Uterus (tissue), 4 donors: Measurements from ENCODE around the gene UCKL1. TPM values are rescaled to one million over a fixed set of nuclear protein-coding genes. Genes with fewer than 3 reads are reported as not detected.
"Not testable (repeated sequence)": the region's sequence is repeated elsewhere in the genome, so short reads cannot be mapped to it uniquely, and the experiment has no call there.

Experiments used
- DNase-seq, 2 donors: peaks; one replicate each; pipeline ENCODE4 v3.0.0-alpha.2; 2019 to 2020
- H3K27ac ChIP-seq, 2 donors: fragments of 200-600 bp; sonication (generic); 1 replicate in 1 of 2; 2 replicates in 1 of 2; pipeline ENCODE4 v1.5.1; 2016 to 2018
- H3K27me3 ChIP-seq, 2 donors: fragments of 200-600 bp; sonication (generic); one replicate each; pipeline ENCODE4 v1.5.1; 2018 to 2019; ENCODE audit warnings: control low read depth in 1 of 2
- H3K36me3 ChIP-seq, 2 donors: fragments of 200-600 bp; sonication (generic); one replicate each; pipeline ENCODE4 v1.5.1; 2019; ENCODE audit warnings: control low read depth in 1 of 2
- H3K4me1 ChIP-seq, 2 donors: fragments of 200-600 bp; sonication (generic); one replicate each; pipeline ENCODE4 v1.5.1; 2018 to 2019; ENCODE audit warnings: control low read depth in 1 of 2
- H3K4me3 ChIP-seq, 2 donors: fragments of 200-600 bp; sonication (generic); 1 replicate in 1 of 2; 2 replicates in 1 of 2; pipeline ENCODE4 v1.5.1; 2018 to 2019; ENCODE audit warnings: mild to moderate bottlenecking in 1 of 2
- H3K9me3 ChIP-seq, 2 donors: fragments of 200-600 bp; sonication (generic); one replicate each; pipeline ENCODE4 v1.5.1; 2019; ENCODE audit warnings: control low read depth in 1 of 2
- POLR2A ChIP-seq, 2 donors: fragments of 450-650 bp; IDR thresholded peaks; one replicate each; pipeline ENCODE4 v1.6.1; 2016; ENCODE audit warnings: antibody characterized with exemption in 2 of 2, mild to moderate bottlenecking in 1 of 2, moderate library complexity in 1 of 2
- intact Hi-C: fragments of 100-400 bp; cut with DNase I; formaldehyde crosslinking; loops from one replicate; pipeline ENCODE4 v1.15.1; 2023; ENCODE audit warnings: low total_unique reads
- total RNA-seq, 4 donors: library from RNA; depleted of rRNA in 3 of 4; stranded (reverse); fragments of >200 nt in 3 of 4; gene quantifications; one replicate each; pipeline versions ENCODE4 v1.1.0 to v1.2.4, GENCODE V29; 2014 to 2023
- TF ChIP-seq, protein P1 (sequence below), 4 experiments: fragments of 200-600 bp in 2 of 4; fragments of 450-650 bp in 2 of 4; sonication (generic) in 2 of 4; IDR thresholded peaks; one replicate each; pipeline ENCODE4 v1.5.1; 2016 to 2019; ENCODE audit warnings: antibody characterized with exemption in 4 of 4, mild to moderate bottlenecking in 2 of 4, moderate library complexity in 1 of 4
- donor health status: DM: yes; HTN: yes; CAD: no.

UCKL1 gene
- total RNA-seq, 4 donors from 2014 or later, result 21.8 to 64.6 (median 23.5) TPM

DNA sequence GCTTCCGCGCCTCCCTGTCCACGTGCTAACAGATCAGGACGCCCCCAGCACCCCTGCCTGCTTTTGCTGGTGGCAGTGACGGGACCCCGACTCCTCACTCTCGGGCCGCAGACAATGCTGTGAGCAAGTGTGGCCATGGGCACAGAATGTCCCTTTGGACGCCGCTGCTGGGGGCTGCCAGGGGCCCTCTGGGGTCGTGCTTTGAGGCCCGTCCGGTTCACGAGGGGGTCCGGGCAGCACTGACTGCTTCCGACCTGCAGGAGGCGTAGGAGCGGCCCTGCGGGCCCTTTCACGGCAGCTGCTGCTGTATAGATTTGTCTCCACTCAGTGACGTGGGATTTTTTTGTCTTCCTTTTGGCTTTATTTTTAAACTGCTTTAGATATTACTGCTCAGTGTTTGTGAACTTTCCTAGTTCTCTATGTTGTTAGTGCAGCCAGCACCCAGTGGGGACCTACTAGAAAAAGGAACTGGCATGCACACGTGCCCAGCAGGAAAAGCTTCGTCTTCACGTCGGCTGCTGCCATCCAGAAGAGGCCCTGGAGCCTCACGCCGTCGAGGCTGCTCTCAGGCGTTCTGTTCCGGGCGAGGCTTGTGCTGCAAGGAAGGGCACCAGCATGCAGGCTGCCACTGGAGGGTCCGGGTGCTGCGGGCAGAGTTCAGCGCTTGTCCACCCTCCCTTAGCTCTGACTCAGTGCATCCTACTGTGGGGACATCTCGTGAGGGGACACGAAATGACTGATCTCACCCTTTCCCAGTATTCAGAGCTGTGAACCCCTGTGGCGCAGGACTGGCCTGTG lies 21.7 kb downstream of the UCKL1 start:
- Histone ChIP-seq H3K27me3 (no peaks in the 10 kb centered on the region), H3K27ac (no peak overlapping the region), H3K36me3 (no peaks in the 10 kb centered on the region), H3K9me3 (no peaks in the 10 kb centered on the region), H3K4me3 (no peak overlapping the region), H3K4me1 (no peaks in the 10 kb centered on the region)
- TF ChIP-seq POLR2A (IDR thresholded peaks at IDR 0.05), result no peak
- TF ChIP-seq, protein P1, sequence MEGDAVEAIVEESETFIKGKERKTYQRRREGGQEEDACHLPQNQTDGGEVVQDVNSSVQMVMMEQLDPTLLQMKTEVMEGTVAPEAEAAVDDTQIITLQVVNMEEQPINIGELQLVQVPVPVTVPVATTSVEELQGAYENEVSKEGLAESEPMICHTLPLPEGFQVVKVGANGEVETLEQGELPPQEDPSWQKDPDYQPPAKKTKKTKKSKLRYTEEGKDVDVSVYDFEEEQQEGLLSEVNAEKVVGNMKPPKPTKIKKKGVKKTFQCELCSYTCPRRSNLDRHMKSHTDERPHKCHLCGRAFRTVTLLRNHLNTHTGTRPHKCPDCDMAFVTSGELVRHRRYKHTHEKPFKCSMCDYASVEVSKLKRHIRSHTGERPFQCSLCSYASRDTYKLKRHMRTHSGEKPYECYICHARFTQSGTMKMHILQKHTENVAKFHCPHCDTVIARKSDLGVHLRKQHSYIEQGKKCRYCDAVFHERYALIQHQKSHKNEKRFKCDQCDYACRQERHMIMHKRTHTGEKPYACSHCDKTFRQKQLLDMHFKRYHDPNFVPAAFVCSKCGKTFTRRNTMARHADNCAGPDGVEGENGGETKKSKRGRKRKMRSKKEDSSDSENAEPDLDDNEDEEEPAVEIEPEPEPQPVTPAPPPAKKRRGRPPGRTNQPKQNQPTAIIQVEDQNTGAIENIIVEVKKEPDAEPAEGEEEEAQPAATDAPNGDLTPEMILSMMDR (IDR thresholded peaks at IDR 0.05), result no peak
- intact Hi-C loops, result no loop called here
- no peak for DNase-seq

GRCh38 chr20:63933646-63934045 lies 22.6 kb downstream of the UCKL1 start:
- intact Hi-C loops, result no loop called here
- DNase-seq, result peak in 1 of 2 donors; percentile 21
- Histone ChIP-seq H3K4me1 (no peaks in the 10 kb centered on the region), H3K27me3 (no peaks in the 10 kb centered on the region), H3K27ac (no peak overlapping the region), H3K4me3 (no peak overlapping the region), H3K9me3 (no peaks in the 10 kb centered on the region), H3K36me3 (no peaks in the 10 kb centered on the region)
- no peak for TF ChIP-seq POLR2A (IDR thresholded peaks at IDR 0.05)
- TF ChIP-seq, protein P1 (IDR thresholded peaks at IDR 0.05), result no peak

GRCh38 chr20:63932606-63933160 lies 23.5 kb downstream of the UCKL1 start:
- H3K4me3 ChIP-seq, result no peak overlapping the region
- no peak overlapping the region for H3K27ac ChIP-seq
- no peaks in the 10 kb centered on the region for H3K9me3 ChIP-seq
- H3K36me3 ChIP-seq, result no peaks in the 10 kb centered on the region
- TF ChIP-seq, protein P1 (IDR thresholded peaks at IDR 0.05), result no peak
- no peak for TF ChIP-seq POLR2A (IDR thresholded peaks at IDR 0.05)
- no peaks in the 10 kb centered on the region for H3K4me1 ChIP-seq
- H3K27me3 ChIP-seq, result no peaks in the 10 kb centered on the region
- no peak for DNase-seq
- intact Hi-C loops, result no loop called here

- Histone ChIP-seq H3K27me3 (no peaks in the 10 kb centered on the region), H3K36me3 (no peaks in the 10 kb centered on the region), H3K27ac (no peak overlapping the region), H3K4me3 (no peak overlapping the region), H3K4me1 (no peaks in the 10 kb centered on the region), H3K9me3 (no peaks in the 10 kb centered on the region)
- intact Hi-C loops, result no loop called here
- no peak for TF ChIP-seq POLR2A (IDR thresholded peaks at IDR 0.05)
- TF ChIP-seq, protein P1 (IDR thresholded peaks at IDR 0.05), result no peak
- DNase-seq, result no peak
Measured at GRCh38 chr20:63931735-63932134, 24.5 kb downstream of the UCKL1 start.

DNA sequence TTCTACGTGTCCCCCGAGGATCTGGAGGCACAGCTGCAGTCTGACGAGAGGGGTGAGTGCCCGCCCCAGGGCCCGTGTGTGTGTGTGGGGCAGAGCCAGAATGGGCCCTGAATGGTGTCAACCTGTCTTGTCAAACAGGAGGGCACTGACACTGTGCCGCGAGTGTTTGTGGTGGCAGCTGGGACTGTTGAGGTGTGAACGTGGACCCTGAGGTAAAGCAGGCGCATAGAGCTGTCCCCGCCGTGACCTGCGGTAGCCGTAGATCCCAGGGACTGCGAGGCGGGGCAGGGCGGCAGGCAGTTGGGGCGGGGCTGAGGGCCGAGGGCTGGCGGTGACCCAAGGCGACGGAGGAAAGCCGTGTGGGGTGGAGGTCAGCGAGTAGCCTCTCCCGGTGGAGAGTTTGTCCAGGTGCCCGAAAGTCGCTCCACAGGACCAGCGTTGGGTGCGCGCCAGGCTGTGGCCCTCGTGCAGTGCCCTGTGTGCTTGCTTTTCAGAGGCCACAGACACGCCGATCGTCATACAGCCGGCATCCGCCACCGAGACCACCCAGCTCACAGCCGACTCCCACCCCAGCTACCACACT lies 25.2 kb downstream of the UCKL1 start:
- Histone ChIP-seq H3K27me3 (no peaks in the 10 kb centered on the region), H3K4me1 (no peaks in the 10 kb centered on the region), H3K27ac (no peak overlapping the region), H3K36me3 (no peaks in the 10 kb centered on the region), H3K4me3 (no peak overlapping the region), H3K9me3 (no peaks in the 10 kb centered on the region)
- no peak for DNase-seq
- intact Hi-C loops, result no loop called here
- TF ChIP-seq, protein P1 (IDR thresholded peaks at IDR 0.05), result no peak
- TF ChIP-seq POLR2A (IDR thresholded peaks at IDR 0.05), result no peak

- H3K27ac ChIP-seq, H3K36me3 ChIP-seq, H3K9me3 ChIP-seq, H3K27me3 ChIP-seq, H3K4me3 ChIP-seq, H3K4me1 ChIP-seq, DNase-seq, intact Hi-C loops: not testable (repeated sequence)
Measured at GRCh38 chr20:63929473-63929883, 26.7 kb downstream of the UCKL1 start.
